BJ (cell line): ENCODE results near the gene FNDC5. TPM values are rescaled to one million over a fixed set of nuclear protein-coding genes. Genes with fewer than 3 reads are reported as not detected.

ENCODE experiments used
- CTCF ChIA-PET: fragments of 350-600 bp; formaldehyde crosslinking; extraction: SDS; loops from one replicate; lab custom pipeline; 2021; ENCODE audit warnings: antibody characterized with exemption, inconsistent platforms; lab: Yijun Ruan, JAX
- POLR2A ChIA-PET: fragments of 300-600 bp; sonication (Branson Sonifier 250); formaldehyde crosslinking; extraction: SDS; loops from one replicate; lab custom pipeline; 2021; ENCODE audit warnings: antibody characterized with exemption; lab: Charles Lee
- DNase-seq: peaks from one replicate; pipeline ENCODE4 v3.0.0-alpha.2; 2011; ENCODE audit warnings: low read depth
- H3K27me3 ChIP-seq: 2 replicates; pipeline ENCODE4 v1.6.0; 2011; ENCODE audit warnings: low read length; ENCODE audit not compliant: control insufficient read depth, insufficient read depth
- H3K36me3 ChIP-seq: 2 replicates; pipeline ENCODE4 v1.5.1; 2011; ENCODE audit warnings: low read length; ENCODE audit not compliant: control insufficient read depth, insufficient read depth
- H3K4me3 ChIP-seq: 2 replicates; pipeline ENCODE4 v1.5.1; 2011; ENCODE audit warnings: low read depth, mild to moderate bottlenecking, control low read depth, low read length
- CTCF ChIP-seq: IDR thresholded peaks from 2 replicates; pipeline ENCODE4 v1.5.1; 2011; ENCODE audit warnings: low read depth, mild to moderate bottlenecking, control low read depth, inconsistent platforms, low read length, moderate library complexity; ENCODE audit not compliant: insufficient read depth
- polyA plus RNA-seq: library from polyadenylated mRNA; depleted of rRNA; stranded (reverse); fragments of >200 nt; gene quantifications from 2 replicates; pipeline ENCODE4 v1.2.3, GENCODE V29; 2011

The FNDC5 gene
- polyA plus RNA-seq, 1 experiment, result 1.2 TPM

- ChIA-PET POLR2A (interaction anchor here (0.5 kb wide), 1 partner anchor 23 kb away, joined by 12 read pairs; no protein-coding TSS in a partner anchor), CTCF (interaction anchor here (1.0 to 1.4 kb wide), 3 partner anchors 23 to 350 kb away, joined by 3 read pairs; no protein-coding TSS in a partner anchor)
- peaks cover 7% of the 10 kb centered on the region for H3K27me3 ChIP-seq
- no peaks in the 10 kb centered on the region; the same call in 1 of the 2 replicates for H3K36me3 ChIP-seq
- peak overlapping the region; percentile 0; the same call in 1 of the 2 replicates for H3K4me3 ChIP-seq
- no peak for TF ChIP-seq CTCF
- DNase-seq, result no peak
Observed at GRCh38 chr1:32869923-32870614, 643 bp downstream of the FNDC5 start.

GRCh38 chr1:32868806-32869455, 1.8 kb downstream of the FNDC5 start:
- POLR2A ChIA-PET, result no interaction called here
- Histone ChIP-seq H3K27me3 (peaks cover 7% of the 10 kb centered on the region), H3K4me3 (no peak overlapping the region), H3K36me3 (no peaks in the 10 kb centered on the region; the same call in 1 of the 2 replicates)
- TF ChIP-seq CTCF, result no peak
- CTCF ChIA-PET, result interaction anchor here (1.4 kb wide), 1 partner anchor 349 kb away, joined by 3 read pairs; no protein-coding TSS in a partner anchor
- DNase-seq, result no peak

- Histone ChIP-seq H3K27me3 (peaks cover 7% of the 10 kb centered on the region), H3K36me3 (peaks cover 3% of the 10 kb centered on the region), H3K4me3 (no peak overlapping the region)
- TF ChIP-seq CTCF, result no peak
- DNase-seq, result no peak
- ChIA-PET POLR2A (no interaction called here), CTCF (no interaction called here)
Observed at GRCh38 chr1:32868085-32868484, 2.6 kb downstream of the FNDC5 start.

- Histone ChIP-seq H3K4me3 (no peak overlapping the region), H3K27me3 (peaks cover 7% of the 10 kb centered on the region), H3K36me3 (peaks cover 3% of the 10 kb centered on the region)
- ChIA-PET CTCF (interaction anchor here (1.9 kb wide), 1 partner anchor 8 kb away, joined by 10 read pairs; no protein-coding TSS in a partner anchor), POLR2A (no interaction called here)
- DNase-seq, result no peak
- TF ChIP-seq CTCF, result no peak
Observed at GRCh38 chr1:32867671-32868070, 3.0 kb downstream of the FNDC5 start.

- H3K4me3 ChIP-seq, result no peak overlapping the region
- DNase-seq, result no peak
- peaks cover 3% of the 10 kb centered on the region for H3K36me3 ChIP-seq
- ChIA-PET CTCF (interaction anchor here (0.6 to 1.9 kb wide), 3 partner anchors 9 to 419 kb away, joined by 3 to 10 read pairs (median 3); no protein-coding TSS in a partner anchor), POLR2A (interaction anchor here (0.6 kb wide), 1 partner anchor 158 kb away, joined by 5 read pairs; no protein-coding TSS in a partner anchor)
- TF ChIP-seq CTCF, result no peak
- peaks cover 7% of the 10 kb centered on the region for H3K27me3 ChIP-seq
Observed at GRCh38 chr1:32867151-32867550, 3.6 kb downstream of the FNDC5 start.
